HEK293 (cell line): ENCODE data around the gene LIN9.

Source experiments
- BCL11B ChIP-seq: fragments of 450-650 bp; formaldehyde crosslinking; IDR thresholded peaks from 2 replicates; pipeline ENCODE4 v1.5.1; 2016; ENCODE audit warnings: low read depth, missing biosample characterization, missing genetic modification characterization
- MYNN ChIP-seq: fragments of 450-650 bp; formaldehyde crosslinking; IDR thresholded peaks from 2 replicates; pipeline ENCODE4 v1.5.1; 2016; ENCODE audit warnings: missing biosample characterization, missing genetic modification characterization, borderline replicate concordance
- OSR2 ChIP-seq: fragments of 450-650 bp; formaldehyde crosslinking; IDR thresholded peaks from 2 replicates; pipeline ENCODE4 v1.5.1; 2016; ENCODE audit warnings: missing biosample characterization, missing genetic modification characterization
- SP2 ChIP-seq: fragments of 450-650 bp; formaldehyde crosslinking; IDR thresholded peaks from 2 replicates; pipeline ENCODE4 v1.5.1; 2016; ENCODE audit warnings: missing biosample characterization, missing genetic modification characterization
- TRIM28 ChIP-seq: IDR thresholded peaks from 2 replicates; pipeline ENCODE4 v1.6.1; 2011; ENCODE audit warnings: low read length, control low read depth, borderline replicate concordance
- ZFHX2 ChIP-seq: fragments of 450-650 bp; formaldehyde crosslinking; conservative IDR thresholded peaks from 2 replicates; pipeline ENCODE4 v1.5.1; 2016; ENCODE audit warnings: missing biosample characterization, missing genetic modification characterization
- ZNF132 ChIP-seq: fragments of 450-650 bp; formaldehyde crosslinking; IDR thresholded peaks from 2 replicates; pipeline ENCODE4 v1.5.1; 2017; ENCODE audit warnings: missing biosample characterization, missing genetic modification characterization, borderline replicate concordance
- ZNF138 ChIP-seq: fragments of 450-650 bp; formaldehyde crosslinking; IDR thresholded peaks from 2 replicates; pipeline ENCODE4 v1.5.1; 2016; ENCODE audit warnings: missing biosample characterization, missing genetic modification characterization, borderline replicate concordance
- ZNF16 ChIP-seq: fragments of 450-650 bp; formaldehyde crosslinking; IDR thresholded peaks from 2 replicates; pipeline ENCODE4 v1.5.1; 2016; ENCODE audit warnings: low read depth, missing biosample characterization, missing genetic modification characterization
- ZNF214 ChIP-seq: fragments of 450-650 bp; formaldehyde crosslinking; IDR thresholded peaks from 2 replicates; pipeline ENCODE4 v1.5.1; 2017; ENCODE audit warnings: missing biosample characterization, mild to moderate bottlenecking, missing genetic modification characterization, borderline replicate concordance
- ZNF239 ChIP-seq: fragments of 450-650 bp; formaldehyde crosslinking; IDR thresholded peaks from 2 replicates; pipeline ENCODE4 v1.5.1; 2016; ENCODE audit warnings: missing biosample characterization, missing genetic modification characterization
- ZNF26 ChIP-seq: fragments of 450-650 bp; formaldehyde crosslinking; IDR thresholded peaks from 2 replicates; pipeline ENCODE4 v1.5.1; 2016; ENCODE audit warnings: missing biosample characterization, missing genetic modification characterization
- ZNF335 ChIP-seq: fragments of 450-650 bp; formaldehyde crosslinking; conservative IDR thresholded peaks from 2 replicates; pipeline ENCODE4 v1.5.1; 2016; ENCODE audit warnings: missing biosample characterization, missing genetic modification characterization
- ZNF350 ChIP-seq: fragments of 450-650 bp; formaldehyde crosslinking; IDR thresholded peaks from 2 replicates; pipeline ENCODE4 v1.5.0; 2017; ENCODE audit warnings: missing biosample characterization, mild to moderate bottlenecking, missing genetic modification characterization
- ZNF423 ChIP-seq: fragments of 450-650 bp; formaldehyde crosslinking; IDR thresholded peaks from 2 replicates; pipeline ENCODE4 v1.5.1; 2016; ENCODE audit warnings: missing biosample characterization, missing genetic modification characterization
- ZNF426 ChIP-seq: fragments of 450-650 bp; formaldehyde crosslinking; IDR thresholded peaks from 2 replicates; pipeline ENCODE4 v1.5.1; 2017; ENCODE audit warnings: missing biosample characterization, missing genetic modification characterization, mild to moderate bottlenecking, inconsistent platforms, moderate library complexity
- ZNF521 ChIP-seq: fragments of 450-650 bp; formaldehyde crosslinking; IDR thresholded peaks from 2 replicates; pipeline ENCODE4 v1.5.1; 2017; ENCODE audit warnings: missing biosample characterization, mild to moderate bottlenecking, missing genetic modification characterization
- ZNF549 ChIP-seq: fragments of 450-650 bp; IDR thresholded peaks from 2 replicates; pipeline ENCODE4 v1.5.1; 2018; ENCODE audit warnings: missing biosample characterization, missing genetic modification characterization, mild to moderate bottlenecking, inconsistent platforms, moderate library complexity
- ZNF585B ChIP-seq: fragments of 450-650 bp; formaldehyde crosslinking; IDR thresholded peaks from 2 replicates; pipeline ENCODE4 v1.5.1; 2016; ENCODE audit warnings: missing biosample characterization, missing genetic modification characterization
- ZNF596 ChIP-seq: fragments of 450-650 bp; IDR thresholded peaks from 2 replicates; pipeline ENCODE4 v1.5.0; 2018; ENCODE audit warnings: missing biosample characterization, mild to moderate bottlenecking, missing genetic modification characterization, moderate library complexity
- ZNF626 ChIP-seq: fragments of 450-650 bp; sonication (Bioruptor Pico); formaldehyde crosslinking; IDR thresholded peaks from 2 replicates; pipeline ENCODE4 v1.5.1; 2018; ENCODE audit warnings: missing biosample characterization, missing genetic modification characterization, inconsistent platforms
- ZNF701 ChIP-seq: fragments of 450-650 bp; formaldehyde crosslinking; IDR thresholded peaks from 2 replicates; pipeline ENCODE4 v1.5.1; 2016; ENCODE audit warnings: missing biosample characterization, missing genetic modification characterization
- ZNF777 ChIP-seq: fragments of 450-650 bp; formaldehyde crosslinking; IDR thresholded peaks from 2 replicates; pipeline ENCODE4 v1.5.1; 2017; ENCODE audit warnings: missing biosample characterization, missing genetic modification characterization, borderline replicate concordance
- ZNF792 ChIP-seq: fragments of 450-650 bp; formaldehyde crosslinking; IDR thresholded peaks from 2 replicates; pipeline ENCODE4 v1.5.1; 2016; ENCODE audit warnings: missing biosample characterization, missing genetic modification characterization
- ZSCAN5A ChIP-seq: fragments of 450-650 bp; formaldehyde crosslinking; IDR thresholded peaks from 2 replicates; pipeline ENCODE4 v1.5.1; 2016; ENCODE audit warnings: missing biosample characterization, missing genetic modification characterization
- TF ChIP-seq, protein P1 (sequence below): fragments of 450-650 bp; formaldehyde crosslinking; IDR thresholded peaks from 2 replicates; pipeline ENCODE4 v1.5.1; 2016; ENCODE audit warnings: missing biosample characterization, missing genetic modification characterization
- TF ChIP-seq, protein P2 (sequence below): fragments of 450-650 bp; formaldehyde crosslinking; IDR thresholded peaks from 2 replicates; pipeline ENCODE4 v1.5.1; 2016; ENCODE audit warnings: missing biosample characterization, missing genetic modification characterization
- TF ChIP-seq, protein P3 (sequence below): fragments of 450-650 bp; formaldehyde crosslinking; IDR thresholded peaks from 2 replicates; pipeline ENCODE4 v1.5.1; 2017; ENCODE audit warnings: missing biosample characterization, missing genetic modification characterization
- TF ChIP-seq, protein P4 (sequence below): fragments of 450-650 bp; formaldehyde crosslinking; IDR thresholded peaks from 2 replicates; pipeline ENCODE4 v1.5.1; 2016; ENCODE audit warnings: missing biosample characterization, missing genetic modification characterization

Gene LIN9

GRCh38 chr1:226186124-226187018 lies 122.6 kb downstream of the LIN9 start, which contains the start of gene ACBD3 (continued):
- TF ChIP-seq ZNF132 (tag by site-specific recombination), result no peak
- TF ChIP-seq TRIM28, result peak; percentile 46; the same call in 1 of the 2 replicates
- peak; percentile 93 for TF ChIP-seq ZNF335 (tag by site-specific recombination)
- no peak for TF ChIP-seq ZNF426
- peak; percentile 65 for TF ChIP-seq ZNF423 (tag by site-specific recombination)
- no peak; the same call in 1 of the 2 replicates for TF ChIP-seq ZNF792
- no peak for TF ChIP-seq ZNF626 (tag by site-specific recombination)
- TF ChIP-seq ZNF549 (tag by site-specific recombination), result no peak
- TF ChIP-seq ZNF521, result no peak
- TF ChIP-seq ZNF26 (tag by site-specific recombination), result no peak
- TF ChIP-seq ZNF701 (tag by site-specific recombination), result no peak
- TF ChIP-seq ZNF350 (tag by site-specific recombination), result no peak
- no peak for TF ChIP-seq MYNN (tag by site-specific recombination)
- TF ChIP-seq, protein P1, sequence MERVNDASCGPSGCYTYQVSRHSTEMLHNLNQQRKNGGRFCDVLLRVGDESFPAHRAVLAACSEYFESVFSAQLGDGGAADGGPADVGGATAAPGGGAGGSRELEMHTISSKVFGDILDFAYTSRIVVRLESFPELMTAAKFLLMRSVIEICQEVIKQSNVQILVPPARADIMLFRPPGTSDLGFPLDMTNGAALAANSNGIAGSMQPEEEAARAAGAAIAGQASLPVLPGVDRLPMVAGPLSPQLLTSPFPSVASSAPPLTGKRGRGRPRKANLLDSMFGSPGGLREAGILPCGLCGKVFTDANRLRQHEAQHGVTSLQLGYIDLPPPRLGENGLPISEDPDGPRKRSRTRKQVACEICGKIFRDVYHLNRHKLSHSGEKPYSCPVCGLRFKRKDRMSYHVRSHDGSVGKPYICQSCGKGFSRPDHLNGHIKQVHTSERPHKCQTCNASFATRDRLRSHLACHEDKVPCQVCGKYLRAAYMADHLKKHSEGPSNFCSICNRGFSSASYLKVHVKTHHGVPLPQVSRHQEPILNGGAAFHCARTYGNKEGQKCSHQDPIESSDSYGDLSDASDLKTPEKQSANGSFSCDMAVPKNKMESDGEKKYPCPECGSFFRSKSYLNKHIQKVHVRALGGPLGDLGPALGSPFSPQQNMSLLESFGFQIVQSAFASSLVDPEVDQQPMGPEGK (tag by site-specific recombination), result peak; percentile 100
- TF ChIP-seq ZSCAN5A (tag by site-specific recombination), result peak; percentile 71; the same call in 1 of the 2 replicates
- peak; percentile 91 for TF ChIP-seq OSR2 (tag by site-specific recombination)
- TF ChIP-seq, protein P2, sequence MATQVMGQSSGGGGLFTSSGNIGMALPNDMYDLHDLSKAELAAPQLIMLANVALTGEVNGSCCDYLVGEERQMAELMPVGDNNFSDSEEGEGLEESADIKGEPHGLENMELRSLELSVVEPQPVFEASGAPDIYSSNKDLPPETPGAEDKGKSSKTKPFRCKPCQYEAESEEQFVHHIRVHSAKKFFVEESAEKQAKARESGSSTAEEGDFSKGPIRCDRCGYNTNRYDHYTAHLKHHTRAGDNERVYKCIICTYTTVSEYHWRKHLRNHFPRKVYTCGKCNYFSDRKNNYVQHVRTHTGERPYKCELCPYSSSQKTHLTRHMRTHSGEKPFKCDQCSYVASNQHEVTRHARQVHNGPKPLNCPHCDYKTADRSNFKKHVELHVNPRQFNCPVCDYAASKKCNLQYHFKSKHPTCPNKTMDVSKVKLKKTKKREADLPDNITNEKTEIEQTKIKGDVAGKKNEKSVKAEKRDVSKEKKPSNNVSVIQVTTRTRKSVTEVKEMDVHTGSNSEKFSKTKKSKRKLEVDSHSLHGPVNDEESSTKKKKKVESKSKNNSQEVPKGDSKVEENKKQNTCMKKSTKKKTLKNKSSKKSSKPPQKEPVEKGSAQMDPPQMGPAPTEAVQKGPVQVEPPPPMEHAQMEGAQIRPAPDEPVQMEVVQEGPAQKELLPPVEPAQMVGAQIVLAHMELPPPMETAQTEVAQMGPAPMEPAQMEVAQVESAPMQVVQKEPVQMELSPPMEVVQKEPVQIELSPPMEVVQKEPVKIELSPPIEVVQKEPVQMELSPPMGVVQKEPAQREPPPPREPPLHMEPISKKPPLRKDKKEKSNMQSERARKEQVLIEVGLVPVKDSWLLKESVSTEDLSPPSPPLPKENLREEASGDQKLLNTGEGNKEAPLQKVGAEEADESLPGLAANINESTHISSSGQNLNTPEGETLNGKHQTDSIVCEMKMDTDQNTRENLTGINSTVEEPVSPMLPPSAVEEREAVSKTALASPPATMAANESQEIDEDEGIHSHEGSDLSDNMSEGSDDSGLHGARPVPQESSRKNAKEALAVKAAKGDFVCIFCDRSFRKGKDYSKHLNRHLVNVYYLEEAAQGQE (tag by site-specific recombination), result peak; percentile 75
- peak; percentile 43; the same call in 1 of the 2 replicates for TF ChIP-seq ZNF596 (tag by site-specific recombination)
- TF ChIP-seq, protein P3, sequence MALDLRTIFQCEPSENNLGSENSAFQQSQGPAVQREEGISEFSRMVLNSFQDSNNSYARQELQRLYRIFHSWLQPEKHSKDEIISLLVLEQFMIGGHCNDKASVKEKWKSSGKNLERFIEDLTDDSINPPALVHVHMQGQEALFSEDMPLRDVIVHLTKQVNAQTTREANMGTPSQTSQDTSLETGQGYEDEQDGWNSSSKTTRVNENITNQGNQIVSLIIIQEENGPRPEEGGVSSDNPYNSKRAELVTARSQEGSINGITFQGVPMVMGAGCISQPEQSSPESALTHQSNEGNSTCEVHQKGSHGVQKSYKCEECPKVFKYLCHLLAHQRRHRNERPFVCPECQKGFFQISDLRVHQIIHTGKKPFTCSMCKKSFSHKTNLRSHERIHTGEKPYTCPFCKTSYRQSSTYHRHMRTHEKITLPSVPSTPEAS (tag by site-specific recombination), result peak; percentile 24; the same call in 1 of the 2 replicates
- no peak for TF ChIP-seq ZNF585B (tag by site-specific recombination)
- TF ChIP-seq, protein P4, sequence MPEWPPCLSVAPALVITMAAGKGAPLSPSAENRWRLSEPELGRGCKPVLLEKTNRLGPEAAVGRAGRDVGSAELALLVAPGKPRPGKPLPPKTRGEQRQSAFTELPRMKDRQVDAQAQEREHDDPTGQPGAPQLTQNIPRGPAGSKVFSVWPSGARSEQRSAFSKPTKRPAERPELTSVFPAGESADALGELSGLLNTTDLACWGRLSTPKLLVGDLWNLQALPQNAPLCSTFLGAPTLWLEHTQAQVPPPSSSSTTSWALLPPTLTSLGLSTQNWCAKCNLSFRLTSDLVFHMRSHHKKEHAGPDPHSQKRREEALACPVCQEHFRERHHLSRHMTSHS, result no peak
- peak; percentile 96 for TF ChIP-seq SP2 (tag by site-specific recombination)
- TF ChIP-seq ZFHX2 (tag by site-specific recombination), result peak; percentile 93
- TF ChIP-seq ZNF16 (tag by site-specific recombination), result peak; percentile 5; the same call in 1 of the 2 replicates
- TF ChIP-seq BCL11B (tag by site-specific recombination), result peak; percentile 98
- 0 out of 2 replicates have a peak, but pooled peaks have one; percentile 34 for TF ChIP-seq ZNF239 (tag by site-specific recombination)
- no peak for TF ChIP-seq ZNF138 (tag by site-specific recombination)
- TF ChIP-seq ZNF214 (tag by site-specific recombination), result no peak
- TF ChIP-seq ZNF777 (tag by site-specific recombination), result no peak
